Subcutaneous adipose tissue (tissue), 4 donors: ENCODE results near the gene PRKRA. TPM values are rescaled to one million over a fixed set of nuclear protein-coding genes. Genes with fewer than 3 reads are reported as not detected.

Experiments
- CTCF ChIP-seq: fragments of 450-650 bp; IDR thresholded peaks from one replicate; pipeline ENCODE4 v1.5.1; 2016; ENCODE audit warnings: low read depth, mild to moderate bottlenecking, control low read depth, antibody characterized with exemption, moderate library complexity
- total RNA-seq, 4 donors: library from RNA; depleted of rRNA; stranded (reverse); fragments of >200 nt; gene quantifications; one replicate each; pipeline ENCODE4 v1.1.0, GENCODE V29; 2016

Gene PRKRA
- total RNA-seq, 4 donors from 2014 or later, result 57.1 to 77.8 (median 61.9) TPM

- no peak for TF ChIP-seq CTCF
Observed at GRCh38 chr2:178394859-178395258, 56.1 kb downstream of the PRKRA start.

GRCh38 chr2:178392215-178392614 lies 58.8 kb downstream of the PRKRA start:
- no peak for TF ChIP-seq CTCF

- TF ChIP-seq CTCF, result no peak
Observed at GRCh38 chr2:178391701-178392100, 59.3 kb downstream of the PRKRA start.

GRCh38 chr2:178388287-178388686 lies 62.7 kb downstream of the PRKRA start:
- TF ChIP-seq CTCF, result no peak

- TF ChIP-seq CTCF, result no peak
Observed at GRCh38 chr2:178386986-178387597, 63.9 kb downstream of the PRKRA start.

- no peak for TF ChIP-seq CTCF
Observed at GRCh38 chr2:178385595-178386148, 65.3 kb downstream of the PRKRA start.

- no peak for TF ChIP-seq CTCF
Observed at GRCh38 chr2:178383718-178384117, 67.3 kb downstream of the PRKRA start.

Other genes starting within 250 kb of the PRKRA start
- 1 to 10 TPM; 5.3 to 8.8 (median 6.9) TPM for gene PJVK, start 203 bp upstream of the PRKRA start, total RNA-seq
- gene FKBP7, start 27.4 kb upstream of the PRKRA start, total RNA-seq, result 10 to 100 TPM in 3 of 4 donors, 1 to 10 TPM in 1; 8.8 to 19.6 (median 13.7) TPM
- 10 to 100 TPM in 3 of 4 donors, 1 to 10 TPM in 1; 7.5 to 13.0 (median 12.1) TPM for gene PLEKHA3, start 29.3 kb upstream of the PRKRA start, total RNA-seq